ENCODE results near the gene SLC6A18.
"Not testable (repeated sequence)": the region's sequence is repeated elsewhere in the genome, so short reads cannot be mapped to it uniquely, and the experiment has no call there.

SLC6A18 gene

DNA sequence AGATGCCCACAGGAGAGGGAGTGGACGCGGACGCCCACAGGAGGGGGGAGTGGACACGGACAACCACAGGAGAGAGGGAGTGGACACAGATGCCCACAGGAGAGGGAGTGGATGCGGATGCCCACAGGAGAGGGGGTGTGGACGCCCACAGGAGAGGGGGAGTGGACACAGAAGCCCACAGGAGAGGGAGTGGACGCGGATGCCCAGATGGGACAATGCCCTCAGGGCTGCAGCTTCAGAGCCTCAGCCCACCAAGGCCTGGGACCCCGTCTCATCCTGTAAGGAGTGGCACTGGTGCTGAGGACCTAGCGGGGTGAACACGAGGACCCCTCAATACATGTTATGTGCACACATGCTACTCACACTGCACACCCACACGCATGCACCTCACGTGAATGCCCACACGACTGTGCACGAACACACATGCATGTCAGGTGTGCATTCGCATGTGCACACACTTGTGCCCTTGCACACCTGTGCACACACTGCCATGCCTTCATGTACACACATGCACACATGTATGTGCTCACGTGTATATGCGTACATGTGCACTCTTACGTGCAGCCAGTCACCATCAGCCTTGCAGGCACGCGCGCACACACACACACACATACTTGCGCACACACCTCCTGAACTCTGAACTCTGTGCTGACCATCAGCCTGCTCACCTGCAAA is 34.8 kb downstream of the SLC6A18 start:
- DNase-seq = no peak

GRCh38 chr5:1261643-1262042 is 36.5 kb downstream of the SLC6A18 start:
- DNase-seq = no peak

- DNase-seq = no peak
Observed at GRCh38 chr5:1262381-1262780, 37.2 kb downstream of the SLC6A18 start.

GRCh38 chr5:1264211-1264610 is 39.0 kb downstream of the SLC6A18 start:
- DNase-seq = no peak

DNA sequence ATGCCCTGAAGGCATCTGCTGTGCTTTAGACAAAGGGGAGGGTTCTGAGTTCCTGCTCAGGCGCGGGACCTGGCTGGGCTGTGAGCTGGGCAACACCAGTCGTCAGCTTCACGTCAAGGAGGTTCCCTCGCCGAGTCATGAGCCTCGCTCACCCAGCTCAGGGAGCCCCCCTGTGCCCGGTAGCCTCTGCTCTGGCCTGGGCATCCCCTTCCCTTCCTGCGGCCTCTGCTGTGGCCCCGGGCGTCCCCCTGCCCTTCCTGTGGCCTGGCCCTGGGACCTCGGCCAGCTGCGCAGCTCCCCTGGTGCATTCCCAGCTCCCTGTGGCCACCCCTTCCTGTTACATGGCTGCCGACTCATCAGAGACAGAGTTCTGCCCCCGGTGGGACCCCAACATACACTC is 39.8 kb downstream of the SLC6A18 start:
- no peak for DNase-seq

DNA sequence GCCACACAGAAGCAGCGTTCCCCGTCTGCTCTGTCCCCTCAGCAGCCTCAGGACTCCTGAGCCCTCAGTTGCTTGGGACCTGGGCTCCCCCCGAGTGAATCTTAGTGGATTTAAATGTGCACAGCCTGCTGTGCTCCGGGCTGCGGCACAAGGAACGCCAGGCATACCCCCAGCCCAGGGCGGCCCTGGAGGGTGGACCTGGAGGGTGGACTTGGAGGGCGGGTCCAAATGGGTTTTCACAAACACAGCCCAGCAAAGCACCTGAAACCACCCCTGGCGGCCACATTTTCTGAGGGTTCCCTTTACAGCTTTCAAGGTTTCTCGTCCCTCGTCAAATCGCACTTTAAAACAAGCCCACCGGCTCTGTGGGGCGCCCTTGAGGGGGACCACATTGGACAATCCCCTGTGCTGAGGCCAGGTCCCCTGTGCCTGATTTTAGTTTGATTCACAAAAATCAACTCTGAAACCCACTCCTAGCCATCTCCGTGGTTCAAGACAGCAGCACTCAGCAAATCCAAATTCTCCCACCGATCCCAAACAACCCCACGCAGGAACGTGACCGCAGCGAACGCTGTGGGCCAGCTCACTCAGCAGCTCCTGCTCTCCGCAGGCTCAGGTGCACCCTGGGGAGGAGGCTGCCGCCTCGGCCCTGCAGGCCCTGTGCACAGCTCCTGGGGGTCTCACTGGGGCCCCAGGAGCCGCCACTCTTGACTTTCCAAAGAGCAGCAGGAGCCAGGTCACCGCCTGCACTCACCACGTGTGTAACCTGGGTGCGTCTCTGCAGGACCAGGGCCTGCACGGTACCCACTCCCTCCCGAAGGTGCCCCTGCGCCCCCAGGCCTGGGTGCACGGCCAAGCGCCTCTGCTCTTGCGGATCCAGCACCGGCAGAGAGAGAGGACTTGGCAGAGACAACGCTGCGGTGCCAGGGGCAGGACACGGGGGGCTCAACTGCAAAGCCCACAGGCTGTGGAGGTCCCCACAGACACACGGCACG is 40.6 kb downstream of the SLC6A18 start:
- no peak for DNase-seq

DNA sequence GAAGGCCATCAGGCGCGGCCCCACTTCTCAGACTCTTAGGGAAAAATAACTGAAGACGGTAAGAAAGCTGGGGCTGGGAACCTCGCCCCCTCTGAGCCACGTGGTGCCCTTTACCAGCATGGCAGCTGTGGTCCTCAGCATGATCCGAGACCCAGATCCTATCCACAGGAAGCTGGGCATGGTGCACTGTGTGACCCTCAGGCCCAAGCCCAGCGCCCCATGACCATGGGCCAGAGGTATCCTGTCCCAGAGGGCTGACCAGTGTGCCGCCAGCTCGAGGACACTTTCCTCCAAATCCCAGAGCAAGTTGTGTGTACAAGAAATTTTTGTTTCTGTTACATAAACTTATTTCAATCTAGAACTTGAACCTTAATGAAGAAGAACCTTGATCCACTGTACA is 41.6 kb downstream of the SLC6A18 start:
- no peak for DNase-seq

DNA sequence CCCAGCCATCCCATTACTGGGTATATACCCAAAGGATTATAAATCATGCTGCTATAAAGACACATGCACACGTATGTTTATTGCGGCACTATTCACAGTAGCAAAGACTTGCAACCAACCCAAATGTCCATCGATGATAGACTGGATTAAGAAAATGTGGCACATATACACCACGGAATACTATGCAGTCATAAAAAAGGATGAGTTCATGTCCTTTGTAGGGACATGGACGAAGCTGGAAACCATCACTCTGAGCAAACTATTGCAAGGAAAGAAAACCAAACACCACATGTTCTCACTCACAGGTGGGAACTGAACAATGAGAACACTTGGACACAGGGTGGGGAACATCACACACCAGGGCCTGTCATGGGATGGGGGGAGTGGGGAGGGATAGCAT is 42.3 kb downstream of the SLC6A18 start:
- DNase-seq = not testable (repeated sequence)

DNA sequence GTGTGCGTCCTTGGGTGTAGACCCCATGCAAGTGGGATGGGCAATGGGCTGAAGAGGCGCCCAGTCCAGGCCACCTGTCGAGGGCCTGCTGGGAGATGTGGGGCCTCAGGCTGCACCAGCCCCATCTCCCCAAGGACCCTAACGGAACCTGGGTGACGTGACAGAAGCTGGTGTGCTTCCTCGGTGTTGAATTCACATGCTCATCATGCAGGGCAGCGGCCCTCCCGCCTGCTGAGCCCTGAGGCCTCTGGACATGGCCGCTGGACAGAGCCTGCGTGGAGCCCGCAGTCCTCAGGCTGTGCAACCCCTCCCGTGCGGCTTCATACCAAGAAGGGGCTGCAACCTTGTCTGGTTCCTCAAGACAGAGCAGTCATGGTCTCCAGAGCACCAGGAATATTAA is 42.9 kb downstream of the SLC6A18 start:
- DNase-seq = no peak

DNA sequence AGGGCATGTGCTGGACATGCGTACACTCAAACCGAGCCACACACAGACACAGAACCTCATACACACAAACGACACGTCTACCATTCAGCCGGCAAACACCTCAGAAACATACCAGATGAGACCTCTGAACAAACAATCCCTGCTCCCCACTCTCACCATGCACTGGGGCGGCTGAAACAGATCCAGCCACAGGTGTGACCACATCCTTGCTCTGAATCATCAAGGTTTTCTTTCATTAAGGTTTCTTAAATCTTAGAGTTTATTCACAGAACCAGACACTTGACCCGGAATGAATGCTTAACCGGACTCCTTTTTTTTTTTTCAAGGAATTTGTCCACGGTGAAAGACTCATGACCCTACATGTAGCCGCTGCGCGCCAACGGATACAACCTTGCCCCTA is 43.5 kb downstream of the SLC6A18 start:
- DNase-seq = no peak

DNA sequence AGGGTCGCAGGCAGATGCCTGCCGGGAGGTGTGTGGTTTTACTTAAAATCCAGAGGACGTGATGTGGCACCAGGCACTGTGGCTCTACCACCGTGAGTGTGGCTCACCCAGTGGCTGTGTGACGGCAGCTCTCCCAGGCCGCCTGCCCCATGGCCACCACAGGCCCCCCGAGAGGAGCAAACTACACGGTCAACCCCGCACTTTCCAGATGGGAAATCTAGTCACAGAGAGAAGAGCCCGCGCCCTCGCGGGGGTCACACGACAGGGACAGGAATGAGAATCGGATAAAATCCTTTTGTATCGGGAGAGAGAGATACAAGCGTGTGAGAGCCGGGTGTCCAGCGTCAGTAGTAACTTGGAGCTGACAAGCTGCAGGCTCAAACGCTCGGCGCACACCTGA is 45.2 kb downstream of the SLC6A18 start:
- DNase-seq = no peak

DNA sequence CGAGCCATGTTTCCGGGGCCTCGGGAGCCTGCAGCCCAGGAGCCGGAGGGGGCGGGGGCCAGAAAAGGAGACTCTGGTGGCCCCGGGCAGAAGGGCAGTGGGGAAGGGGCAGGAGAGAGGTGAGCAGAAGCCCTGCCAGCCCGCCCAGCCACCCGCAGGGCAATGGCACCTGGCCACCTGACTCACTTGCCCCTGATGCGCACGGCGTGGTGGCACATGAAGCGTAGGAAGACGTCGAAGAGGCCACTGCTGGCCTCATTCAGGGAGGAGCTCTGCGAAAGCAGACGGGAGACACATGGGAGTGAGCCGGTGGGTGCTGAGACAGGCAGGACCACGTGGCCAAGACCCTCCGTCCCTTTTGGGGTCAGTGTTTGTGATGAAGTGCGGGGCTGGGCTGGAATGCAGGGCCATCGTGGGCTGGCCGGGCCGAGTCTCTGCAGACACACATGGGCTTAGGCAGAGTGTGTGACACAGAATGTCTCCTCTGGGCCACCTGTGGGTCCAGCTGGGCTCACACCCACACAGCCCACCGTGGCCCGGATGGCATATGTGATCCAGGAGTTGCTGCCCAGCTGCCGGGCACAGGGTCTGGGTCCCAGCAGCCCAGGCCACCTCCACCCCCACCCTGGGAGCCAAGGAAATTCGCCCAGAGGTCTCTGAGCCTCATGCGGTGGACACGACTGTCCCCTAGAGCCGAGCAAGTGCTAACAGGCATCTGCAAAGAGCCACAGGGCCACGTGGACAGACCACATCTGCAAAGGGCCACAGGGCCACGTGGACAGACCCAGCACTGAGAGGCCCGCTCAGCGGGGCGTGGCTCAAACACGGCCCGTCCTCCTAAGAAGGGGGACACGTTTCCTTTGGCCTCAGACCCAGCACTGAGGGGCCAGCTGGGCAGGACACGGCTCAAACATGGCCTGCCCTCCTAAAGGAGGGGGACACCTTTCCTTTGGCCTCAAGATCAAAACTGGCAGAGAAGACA is 46.0 kb downstream of the SLC6A18 start:
- no peak for DNase-seq

DNA sequence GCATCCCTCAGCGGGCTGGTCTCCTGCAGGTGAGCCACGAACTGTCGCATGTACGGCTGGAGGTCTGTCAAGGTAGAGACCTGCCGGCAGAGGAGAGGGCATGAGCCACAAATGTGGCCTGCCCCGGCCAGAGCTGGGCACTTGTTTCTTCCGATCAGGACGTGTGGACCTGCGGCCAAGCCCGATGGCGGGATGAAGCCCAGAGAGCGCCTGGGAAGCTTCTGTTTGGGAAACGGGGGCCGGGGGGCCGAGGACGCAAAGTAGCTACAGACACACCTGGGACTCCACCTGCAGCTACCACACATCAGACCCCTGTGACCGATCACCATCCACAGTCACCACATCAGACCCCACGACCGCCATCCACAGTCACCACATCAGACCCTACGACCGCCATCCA is 47.0 kb downstream of the SLC6A18 start:
- no peak for DNase-seq

DNA sequence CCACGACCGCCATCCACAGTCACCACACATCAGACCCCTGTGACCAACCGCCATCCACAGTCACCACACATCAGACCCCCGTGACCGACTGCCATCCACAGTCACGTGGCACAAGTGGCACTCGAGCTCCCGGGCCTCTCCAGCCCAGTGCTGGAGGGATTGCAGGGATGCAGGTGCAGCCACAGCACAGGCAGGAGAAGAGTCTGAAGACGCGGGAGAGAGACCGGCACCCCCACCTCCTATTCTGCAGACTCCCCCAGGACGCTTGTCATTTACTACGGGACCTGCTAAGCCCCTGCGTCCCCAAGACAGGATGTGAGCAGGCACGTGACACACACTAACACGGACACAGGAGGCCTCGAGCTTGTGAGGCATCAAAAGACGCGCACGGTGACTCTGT is 48.6 kb downstream of the SLC6A18 start:
- no peak for DNase-seq

DNA sequence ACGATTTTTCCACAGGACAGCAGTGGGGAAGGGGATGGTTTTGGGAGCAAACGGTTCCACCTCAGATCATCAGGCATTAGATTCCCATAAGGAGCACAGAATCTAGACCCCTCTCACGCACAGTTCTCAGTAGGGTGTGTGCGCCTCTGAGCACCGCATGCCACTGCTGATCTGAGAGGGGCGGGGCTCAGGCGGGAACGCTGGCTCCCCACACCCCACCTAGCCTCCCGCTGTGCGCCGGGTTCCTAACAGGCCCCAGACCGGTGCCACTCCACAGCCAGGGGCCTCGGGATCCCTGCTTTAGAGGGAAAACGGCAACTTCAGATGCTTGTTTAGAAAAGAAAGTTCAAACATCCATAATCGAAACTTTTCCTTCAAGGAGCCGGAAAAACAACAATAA is 49.3 kb downstream of the SLC6A18 start:
- no peak for DNase-seq

DNA sequence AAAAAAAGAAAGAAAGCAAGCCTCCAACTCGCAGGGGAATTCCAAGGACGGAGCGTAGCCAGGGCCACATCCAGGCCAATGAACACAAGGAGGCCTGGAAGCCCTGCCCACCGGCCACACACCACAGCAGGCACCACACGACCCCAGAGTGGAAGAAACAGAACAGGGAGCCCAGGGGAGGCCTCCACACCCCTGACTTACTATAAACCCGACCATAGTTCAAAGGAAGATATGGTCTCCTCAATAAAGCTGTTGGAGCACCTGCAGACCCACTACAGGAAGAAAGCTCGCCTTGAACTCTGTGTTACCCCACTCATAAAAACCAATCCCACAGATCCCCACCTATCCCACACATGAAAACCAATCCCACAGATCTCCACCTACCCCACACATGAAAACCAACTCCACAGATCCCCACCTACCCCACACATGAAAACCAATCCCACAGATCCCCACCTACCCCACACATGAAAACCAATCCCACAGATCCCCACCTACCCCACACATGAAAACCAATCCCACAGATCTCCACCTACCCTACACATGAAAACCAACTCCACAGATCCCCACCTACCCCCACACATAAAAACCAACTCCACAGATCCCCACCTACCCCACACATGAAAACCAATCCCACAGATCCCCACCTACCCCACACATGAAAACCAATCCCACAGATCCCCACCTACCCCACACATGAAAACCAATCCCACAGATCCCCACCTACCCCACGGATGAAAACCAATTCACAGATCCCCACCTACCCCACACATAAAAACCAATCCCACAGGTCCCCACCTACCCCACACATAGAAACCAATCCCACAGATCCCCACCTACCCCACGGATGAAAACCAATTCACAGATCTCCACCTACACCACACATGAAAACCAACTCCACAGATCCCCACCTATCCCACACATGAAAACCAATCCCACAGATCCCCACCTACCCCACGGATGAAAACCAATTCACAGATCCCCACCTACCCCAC is 50.5 kb downstream of the SLC6A18 start:
- not testable (repeated sequence) for DNase-seq

DNA sequence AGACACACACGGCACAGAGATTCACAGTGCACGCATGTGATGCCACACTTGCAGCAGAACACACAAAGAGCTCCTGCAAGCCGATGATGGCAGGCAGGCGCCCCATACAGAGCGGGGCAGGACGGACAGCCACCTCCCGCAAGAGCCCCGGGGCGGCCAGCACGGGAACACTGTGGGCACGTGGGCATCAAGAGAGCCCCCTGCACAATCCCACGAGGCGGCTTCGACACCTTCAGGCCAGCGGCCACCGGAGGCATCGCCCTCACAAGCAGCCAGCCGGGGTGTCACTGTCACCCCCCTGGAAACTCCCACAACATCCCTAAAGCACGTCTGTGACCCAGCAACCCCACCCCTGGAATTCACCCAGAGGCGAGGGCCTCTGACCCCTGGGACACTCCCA is 51.7 kb downstream of the SLC6A18 start:
- DNase-seq = no peak

- no peak for DNase-seq
Observed at GRCh38 chr5:1277331-1277730, 52.1 kb downstream of the SLC6A18 start.

DNA sequence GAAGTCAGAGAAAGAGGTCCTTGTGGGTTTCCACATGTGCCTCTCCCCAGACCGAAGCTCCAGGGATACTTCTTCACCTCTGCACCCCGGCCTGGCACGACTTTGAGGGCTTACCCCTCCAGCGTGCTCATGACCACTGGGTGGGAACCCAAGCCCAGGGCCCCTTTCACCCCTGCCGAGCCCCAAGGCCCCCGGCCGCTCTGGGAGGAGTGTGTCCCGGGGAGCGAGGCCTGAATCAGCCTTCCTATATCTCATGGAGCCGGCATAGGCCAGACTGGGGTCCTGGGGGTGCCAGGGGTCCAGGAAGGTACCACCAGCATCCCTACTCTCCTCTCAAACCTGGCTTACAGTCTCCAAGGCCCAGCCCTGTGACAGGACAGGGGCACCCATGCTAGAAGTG is 52.6 kb downstream of the SLC6A18 start:
- DNase-seq = no peak

DNA sequence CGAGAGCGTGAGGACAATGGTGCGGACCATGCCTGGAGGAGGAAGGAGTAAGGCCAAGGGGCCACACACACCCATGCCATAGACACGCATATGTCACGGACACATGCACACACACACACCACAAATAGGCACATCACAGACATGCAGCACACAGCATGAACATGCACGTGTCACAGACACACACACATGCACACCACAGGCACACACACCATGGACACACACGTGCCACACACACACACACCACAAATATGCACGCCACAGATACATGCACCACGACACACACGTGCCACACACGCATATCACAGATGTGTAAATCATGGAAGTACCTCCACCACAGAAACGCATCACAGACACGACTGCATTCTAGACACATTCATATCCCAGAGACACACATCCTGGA is 53.0 kb downstream of the SLC6A18 start:
- DNase-seq = no peak

- no peak for DNase-seq
Observed at GRCh38 chr5:1278656-1279442, 53.7 kb downstream of the SLC6A18 start.
